ENCODE measurements around the gene TCF4.

Gene TCF4

DNA sequence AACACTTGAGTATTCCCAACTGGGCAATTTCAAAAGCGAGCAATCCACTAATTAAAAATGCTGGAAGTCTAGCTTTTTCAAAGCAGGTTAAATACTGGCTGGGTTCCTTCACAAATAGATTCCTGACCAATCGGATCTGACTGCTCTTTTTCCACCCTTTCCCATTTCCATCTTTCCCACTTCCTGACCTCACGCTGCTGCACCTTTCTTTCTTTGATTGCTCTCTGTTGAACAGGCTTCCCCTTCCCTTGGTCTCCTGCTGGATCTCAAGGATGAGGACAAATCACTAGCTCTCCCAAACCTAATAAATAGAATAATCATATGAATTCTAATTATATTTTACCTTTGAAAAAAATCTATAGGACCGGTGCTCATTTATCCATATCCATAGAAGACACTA, 121.2 kb downstream of the TCF4 start:
- no peak for DNase-seq

DNA sequence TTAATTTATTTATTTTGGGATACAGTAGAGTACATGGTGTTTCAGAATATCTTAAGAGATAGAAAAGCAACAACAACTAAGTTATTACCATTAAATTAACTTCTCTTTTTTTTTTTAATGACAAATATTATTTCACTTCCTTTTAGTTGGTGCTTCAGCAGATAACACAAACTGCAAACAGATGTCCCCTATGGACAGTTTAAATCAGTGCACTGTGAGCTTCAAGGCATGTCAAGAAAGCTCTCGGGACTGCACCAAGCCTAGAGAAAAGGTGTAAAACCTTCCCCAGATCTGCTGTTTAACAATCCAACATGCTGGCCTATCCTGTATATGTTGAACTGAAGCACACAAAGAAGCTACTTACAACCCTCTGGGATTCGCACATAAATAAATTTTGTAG, 122.7 kb downstream of the TCF4 start:
- peak in 1 of 2 donors; percentile 9 for DNase-seq

DNA sequence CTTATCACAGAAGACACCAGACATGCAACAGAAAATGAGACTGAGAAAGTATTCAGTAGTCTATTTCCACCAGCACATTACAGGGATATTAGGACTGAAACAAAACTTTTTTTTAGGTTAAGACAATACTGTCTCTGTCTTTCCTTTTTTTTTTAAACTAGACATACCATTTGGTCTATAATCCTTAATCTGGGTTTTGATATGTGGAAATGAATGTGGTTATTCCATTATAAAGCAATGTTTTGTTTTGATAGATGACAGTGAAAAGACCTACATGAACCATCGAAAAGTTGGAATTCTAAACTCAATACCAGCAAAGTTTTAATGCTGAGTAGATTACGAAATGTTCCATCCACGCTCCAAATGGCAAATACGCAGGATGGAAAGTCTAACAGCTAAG, 123.4 kb downstream of the TCF4 start:
- no peak for DNase-seq

DNA sequence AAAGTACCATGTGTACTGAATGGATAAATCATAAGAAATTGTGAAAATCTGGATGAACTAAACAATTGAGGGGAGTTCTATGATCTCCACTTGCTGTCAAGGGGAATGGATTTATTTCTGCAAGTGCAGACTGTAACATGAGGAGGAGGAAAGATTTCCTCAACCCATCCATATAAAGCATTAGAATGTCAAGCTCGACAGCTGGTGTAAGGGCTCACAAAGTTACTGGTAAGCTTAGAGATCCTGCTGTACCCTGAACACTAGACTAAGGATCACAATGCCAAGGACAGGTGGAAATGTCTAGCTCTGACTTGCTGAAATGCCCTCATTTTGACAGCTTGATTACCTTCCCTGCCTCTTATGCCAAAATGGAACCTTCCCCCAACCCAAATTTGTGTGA, 125.3 kb downstream of the TCF4 start:
- DNase-seq: no peak

DNA sequence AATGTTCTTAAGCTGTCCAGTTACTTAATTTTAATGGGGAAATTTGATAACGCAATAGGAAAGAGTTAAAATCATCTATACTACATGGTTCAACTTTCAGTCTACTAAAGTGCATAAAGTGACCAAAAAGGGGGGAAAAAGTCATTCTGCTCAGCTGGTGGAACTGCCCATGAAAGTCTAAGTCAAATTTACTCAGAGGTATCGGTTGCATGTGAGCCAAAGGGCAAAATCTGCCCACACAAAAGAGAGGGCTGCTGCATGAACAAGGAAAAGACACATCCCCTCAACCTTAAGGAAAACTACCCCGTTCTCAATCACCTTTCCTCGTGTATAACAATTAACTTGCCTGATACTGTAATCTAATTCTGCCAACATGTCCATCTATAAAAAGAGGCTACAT, 126.1 kb downstream of the TCF4 start:
- no peak for DNase-seq

DNA sequence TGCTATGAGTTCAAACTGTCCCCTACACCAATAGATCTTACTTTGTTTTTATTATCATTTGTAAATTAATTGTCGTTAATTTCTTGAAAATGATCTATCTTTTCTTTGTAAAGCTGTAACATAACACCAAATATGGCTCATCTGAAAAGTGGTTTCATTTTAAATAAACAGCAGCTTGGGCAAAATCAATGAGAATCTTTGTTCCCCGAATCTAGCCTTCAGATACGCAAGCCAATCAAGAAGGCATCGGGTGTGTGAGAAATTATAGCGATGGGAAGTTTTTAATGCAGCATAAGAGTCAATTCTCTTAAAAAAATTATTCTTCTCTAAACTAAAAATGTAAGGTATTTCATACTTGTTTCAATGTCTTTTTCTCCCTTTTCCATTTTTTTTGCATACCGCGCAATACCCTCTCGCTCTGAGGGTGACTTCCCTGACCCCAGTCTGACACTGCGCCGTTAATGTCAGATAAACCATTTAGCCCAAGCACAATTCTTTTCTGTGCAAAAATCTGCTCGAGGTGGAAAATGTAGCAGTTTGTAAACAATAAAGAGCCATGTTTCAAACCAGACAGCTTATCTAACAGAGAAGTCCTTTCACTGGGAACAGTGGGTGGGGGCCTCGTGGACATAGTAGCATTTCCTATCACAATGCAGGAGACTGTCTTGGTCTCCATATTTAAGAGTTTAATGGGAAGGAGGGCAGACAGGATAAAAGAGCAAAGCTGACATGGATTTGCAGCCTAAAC, 129.4 kb downstream of the TCF4 start:
- DNase-seq: no peak

DNA sequence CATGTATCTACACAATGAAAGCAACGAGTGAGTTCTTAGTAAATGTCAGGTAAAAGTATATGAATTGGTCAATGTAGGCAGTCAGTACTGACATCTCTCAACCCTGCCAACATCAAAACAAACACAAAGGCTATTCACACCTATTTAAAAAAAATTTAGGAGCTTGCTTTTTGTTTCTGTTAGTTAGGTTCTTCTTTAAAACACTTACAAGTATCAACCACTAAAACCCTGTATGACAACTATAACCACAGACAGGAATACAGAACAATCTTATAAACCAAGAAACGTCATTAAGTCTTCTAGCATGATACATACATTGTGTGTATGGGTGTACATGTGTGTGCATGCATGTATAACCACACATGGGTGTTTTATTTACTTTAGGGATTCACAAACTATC, 131.0 kb downstream of the TCF4 start:
- no peak for DNase-seq

DNA sequence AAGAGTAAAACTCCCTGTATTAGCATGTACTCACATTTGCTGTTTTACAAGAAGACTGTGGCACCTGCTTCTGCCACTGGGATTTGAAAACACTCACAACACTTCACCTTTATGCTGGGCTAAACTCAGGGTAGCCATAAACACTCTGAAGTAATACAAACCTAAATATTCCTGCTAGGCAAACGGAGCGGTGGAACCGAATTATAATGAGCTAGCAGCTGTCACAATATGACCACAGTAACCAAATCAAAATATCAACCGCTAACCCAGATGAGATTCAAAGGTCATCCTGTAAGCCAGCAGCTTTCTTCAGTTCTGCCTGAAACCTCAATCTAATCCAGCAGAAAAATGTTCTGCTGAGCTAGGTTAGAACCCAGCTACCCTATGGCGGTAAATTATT, 132.1 kb downstream of the TCF4 start:
- no peak for DNase-seq

DNA sequence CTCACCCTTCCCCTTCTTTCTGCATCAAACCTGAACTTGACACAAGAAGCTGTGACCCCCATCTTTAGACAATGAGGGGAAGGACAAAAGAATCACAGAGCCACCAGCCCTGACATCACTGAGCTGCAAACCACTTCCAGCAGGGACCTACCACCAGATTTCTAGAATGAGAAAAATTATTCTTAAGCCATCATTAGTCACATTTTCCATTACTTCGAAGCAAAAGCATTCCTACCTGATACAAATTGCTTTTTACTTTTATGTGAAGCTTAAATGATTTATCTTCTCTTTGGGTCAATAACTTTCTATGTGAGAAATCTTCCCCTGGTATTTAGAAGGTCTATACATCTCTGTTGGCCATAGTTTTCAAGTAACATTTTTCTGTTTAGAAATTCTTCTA, 134.8 kb downstream of the TCF4 start:
- no peak for DNase-seq

DNA sequence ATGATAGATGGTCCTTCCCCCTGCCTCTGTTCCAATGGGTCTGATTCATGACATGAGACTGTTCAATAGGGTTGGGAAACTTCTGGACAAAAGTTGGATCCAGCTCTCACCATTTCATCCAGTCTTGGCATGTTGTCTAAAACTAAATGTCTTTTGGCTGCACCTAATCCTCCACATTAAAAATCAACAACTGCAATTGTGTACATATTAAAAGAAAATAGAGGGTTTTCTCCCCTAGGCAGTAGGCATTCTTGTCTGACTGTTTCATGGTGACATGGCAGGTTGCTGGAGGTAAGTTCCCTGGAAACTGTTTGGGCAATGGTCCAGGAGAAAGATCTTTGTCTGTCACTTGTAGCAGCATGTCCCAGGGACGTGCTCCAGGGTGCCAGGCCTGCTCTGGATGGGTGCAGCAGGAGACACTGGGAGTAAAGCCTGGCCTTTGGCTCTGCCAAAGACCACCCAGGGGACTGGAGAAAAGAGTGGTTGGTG, 135.8 kb downstream of the TCF4 start:
- no peak for DNase-seq

DNA sequence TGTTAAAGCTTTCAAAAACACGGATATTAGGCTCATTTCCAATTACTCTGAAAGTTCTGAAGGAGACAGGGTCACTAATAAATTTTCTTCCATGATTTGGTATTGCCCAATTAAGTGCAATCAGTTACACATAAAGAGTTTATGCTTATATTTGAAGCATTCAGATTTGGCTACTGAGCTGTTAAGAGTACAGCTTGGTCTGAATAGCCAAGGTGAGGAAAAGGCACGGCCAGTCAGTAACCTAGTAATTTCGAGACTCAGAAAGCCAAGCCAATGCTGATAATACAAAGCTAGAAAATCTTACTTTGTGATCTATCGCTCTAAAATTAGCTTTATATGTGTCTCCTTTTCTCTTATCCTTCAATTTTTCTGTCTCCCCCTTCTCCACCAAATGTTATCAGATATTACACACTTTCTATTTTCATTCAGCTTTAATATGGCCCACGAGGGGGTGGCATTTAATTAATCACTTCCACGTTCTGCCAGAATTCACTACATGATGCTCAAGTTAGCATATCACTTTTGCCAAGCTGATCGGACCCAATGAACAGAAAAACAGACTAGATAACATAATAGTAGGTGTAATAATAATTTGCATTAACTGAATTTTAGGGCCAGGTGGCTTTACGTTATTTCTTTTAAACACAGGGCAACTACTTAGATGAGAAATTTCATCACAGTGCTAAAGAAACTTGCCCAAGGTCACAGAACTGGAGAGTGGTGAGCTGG, 138.4 kb downstream of the TCF4 start:
- DNase-seq: no peak

DNA sequence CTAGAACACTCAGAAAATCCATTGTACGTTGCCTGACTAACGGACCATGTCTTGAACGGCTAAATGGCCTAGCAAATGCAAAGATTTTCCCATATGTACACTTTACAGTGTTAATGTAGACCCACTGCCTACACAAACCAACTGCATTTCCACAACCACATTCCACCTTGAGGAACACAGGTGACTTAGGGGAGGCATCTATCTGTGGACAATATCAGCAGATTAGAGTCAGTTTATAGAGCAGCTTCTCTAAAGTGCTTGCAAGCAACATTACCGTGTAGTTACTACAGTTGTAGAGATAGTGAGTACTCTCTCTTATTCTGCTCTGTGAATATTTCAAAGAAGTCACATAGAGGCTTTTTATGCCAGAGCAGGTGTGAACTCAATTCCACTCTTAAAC, 139.6 kb downstream of the TCF4 start:
- no peak for DNase-seq

DNA sequence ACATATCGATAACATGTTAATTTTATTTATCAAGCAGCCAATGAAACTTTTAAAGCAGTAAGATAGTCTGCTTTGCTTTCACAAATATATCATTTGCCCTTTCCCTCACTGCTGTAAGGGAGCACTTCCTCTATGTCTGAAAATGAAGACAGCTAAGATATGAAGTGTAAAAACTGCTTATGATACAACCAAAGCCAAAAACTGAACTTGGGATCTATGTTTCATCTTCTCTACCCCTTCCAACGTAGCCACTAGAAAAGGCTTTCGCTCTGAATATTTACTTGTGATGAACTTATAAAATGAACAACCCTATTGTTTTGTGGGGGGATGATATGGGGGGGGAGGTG, 140.3 kb downstream of the TCF4 start:
- DNase-seq: no peak

DNA sequence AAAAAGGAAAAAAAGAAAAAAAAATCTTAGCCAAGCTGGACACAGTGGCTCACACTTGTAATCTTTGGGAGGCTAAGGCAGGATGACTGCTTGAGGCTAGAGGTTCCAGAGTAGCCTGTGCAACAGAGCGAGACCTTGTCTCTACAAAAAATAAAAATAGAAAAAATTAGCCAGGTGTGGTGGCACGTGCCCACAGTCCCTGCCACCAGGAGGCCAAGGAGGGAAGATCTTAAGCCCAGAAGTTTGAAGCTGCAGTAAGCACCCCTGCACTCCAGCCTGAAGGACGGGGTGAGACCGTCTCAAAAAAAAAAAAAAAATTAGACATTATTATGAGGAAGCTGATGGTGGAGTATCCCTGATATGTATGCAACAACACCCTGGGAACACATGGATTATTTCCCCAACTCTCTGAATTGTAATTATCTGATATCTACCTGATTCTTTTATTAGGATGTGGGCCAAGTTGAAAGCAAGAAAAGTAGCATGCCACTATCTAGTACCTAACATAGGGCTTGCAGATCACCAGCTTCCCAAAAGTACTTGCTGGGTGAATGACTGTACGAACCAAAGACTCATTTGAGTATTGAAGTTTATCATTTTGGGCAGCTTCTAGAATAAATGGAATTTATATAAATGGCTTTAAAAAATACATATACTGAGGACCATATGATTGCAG, 140.9 kb downstream of the TCF4 start:
- no peak for DNase-seq

DNA sequence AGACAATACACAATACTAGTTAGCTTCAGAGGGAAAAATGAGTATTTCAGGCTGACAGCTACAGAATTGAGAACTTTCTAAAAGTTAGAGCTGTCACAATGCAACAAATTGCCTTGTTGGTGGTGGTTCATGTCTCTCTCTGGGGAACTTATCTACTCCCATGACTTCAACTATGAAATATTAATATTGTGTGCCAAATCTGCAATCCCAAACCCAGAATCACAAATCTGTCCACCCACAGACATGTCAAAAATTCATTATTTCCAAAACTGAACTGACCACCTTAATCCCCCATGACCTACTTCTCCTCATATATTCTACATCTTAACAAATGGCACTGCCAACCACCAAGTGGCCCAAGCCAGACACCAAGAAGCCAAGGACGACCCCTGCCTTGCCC, 143.5 kb downstream of the TCF4 start:
- DNase-seq: no peak

DNA sequence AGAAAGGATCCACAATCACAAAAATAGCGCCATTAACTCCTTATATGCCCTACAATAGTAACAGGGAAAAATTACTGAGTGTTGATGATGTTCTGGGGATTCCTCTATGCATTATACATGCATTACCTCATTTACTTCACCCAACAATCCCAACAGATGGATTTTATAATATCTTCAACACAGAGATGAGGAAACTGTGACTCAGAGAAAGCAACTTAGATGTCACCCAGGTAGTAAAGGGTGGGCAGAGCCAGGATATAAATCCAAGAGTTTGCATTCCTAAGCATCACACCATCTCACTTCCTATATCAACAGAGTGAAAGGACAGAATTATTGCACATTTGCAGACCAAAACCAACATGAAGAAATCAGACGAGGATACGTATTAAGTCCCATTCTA, 144.2 kb downstream of the TCF4 start:
- DNase-seq: no peak

DNA sequence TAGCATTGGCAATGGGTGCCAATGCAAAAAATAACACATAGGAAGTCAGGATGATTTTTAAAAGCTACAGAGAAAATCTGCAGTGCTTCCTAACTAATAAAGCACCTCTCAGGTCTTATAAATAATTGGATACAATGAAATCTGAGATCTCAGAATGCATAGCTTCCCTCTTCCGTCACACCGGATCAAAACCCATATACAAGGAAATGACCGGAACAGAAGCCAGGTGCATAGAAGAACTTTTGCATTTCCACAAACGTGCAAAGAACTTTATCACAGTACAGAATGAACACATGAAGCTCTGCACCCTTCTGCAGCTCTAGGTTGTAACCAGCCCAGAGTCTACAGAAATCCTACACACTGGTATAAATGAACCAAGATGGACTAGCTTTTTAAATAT, 145.4 kb downstream of the TCF4 start:
- DNase-seq: no peak

DNA sequence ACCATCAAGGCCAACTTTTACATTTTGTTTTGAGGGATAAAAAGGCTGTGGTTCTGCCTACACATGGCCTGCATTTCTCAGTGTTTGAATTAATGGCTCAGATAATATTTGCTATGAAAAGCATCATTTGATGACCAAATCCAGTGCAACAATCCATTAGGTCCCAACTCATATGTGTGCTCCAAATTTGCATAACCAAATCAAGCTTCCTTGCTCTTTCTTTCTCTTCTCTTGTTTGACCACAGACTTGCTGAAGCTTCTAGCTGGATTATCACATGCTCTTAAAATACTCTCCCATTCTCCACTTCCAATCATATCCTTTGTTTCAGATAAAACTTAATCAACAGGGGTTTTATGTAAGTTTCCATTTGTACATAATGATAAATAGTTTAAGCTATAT, 147.0 kb downstream of the TCF4 start:
- DNase-seq: no peak

DNA sequence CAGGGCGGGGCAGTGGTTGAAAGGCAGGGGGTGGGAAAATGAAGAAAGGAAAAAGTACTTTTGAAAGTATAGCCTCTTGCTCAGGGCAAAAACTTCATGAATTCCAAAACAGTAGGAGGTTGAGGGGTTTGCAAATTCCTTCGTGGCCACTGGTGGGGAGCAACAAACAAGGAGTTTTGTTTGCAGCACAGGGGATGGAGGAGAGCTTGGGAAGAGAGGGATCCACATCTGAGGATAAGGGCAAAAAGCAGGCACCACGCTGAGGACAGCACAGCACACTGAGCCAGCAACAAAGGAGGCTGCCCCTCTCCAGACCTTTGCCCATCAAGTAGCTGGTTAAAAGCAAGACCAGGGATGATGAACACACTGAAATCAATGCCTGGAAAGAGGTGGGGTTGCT, 148.9 kb downstream of the TCF4 start:
- DNase-seq: no peak

DNA sequence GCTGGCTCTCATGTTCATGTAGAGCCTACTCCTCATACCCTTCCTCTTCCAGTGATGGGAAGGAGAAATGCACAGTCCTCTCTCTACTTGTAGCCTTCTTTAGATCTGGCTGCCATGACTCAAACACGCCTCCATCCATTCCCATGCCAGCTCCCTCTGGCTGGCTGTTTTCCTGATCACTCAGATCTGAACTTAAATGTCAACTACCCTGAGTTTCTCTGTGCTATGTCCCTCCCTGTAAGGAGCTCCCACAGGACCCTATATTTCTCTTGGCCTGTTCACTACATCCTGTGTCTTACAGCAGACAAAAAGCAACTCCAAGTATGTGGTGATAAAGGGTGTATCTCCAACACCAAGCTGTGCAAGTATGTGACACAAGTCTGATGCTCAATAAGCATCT, 152.4 kb downstream of the TCF4 start:
- no peak for DNase-seq

DNA sequence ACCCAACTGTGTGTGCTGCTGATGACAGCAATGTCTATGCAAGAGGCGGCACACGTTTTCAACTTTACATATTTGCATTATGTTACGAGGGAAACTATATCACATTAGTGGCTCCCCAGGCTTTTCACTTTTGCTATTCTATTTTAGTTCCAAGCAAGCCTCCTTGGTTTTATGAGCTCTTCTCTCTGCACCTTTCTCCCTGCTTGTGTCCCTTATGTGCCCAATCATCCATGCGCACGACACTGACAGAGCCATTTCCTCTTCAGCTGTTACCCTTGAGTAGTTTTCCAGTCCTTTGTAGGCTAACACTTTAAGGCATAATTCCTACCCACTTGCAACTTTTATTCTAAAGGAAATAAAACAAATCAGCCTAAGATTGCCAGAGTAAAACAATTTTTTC, 154.3 kb downstream of the TCF4 start:
- no peak for DNase-seq

DNA sequence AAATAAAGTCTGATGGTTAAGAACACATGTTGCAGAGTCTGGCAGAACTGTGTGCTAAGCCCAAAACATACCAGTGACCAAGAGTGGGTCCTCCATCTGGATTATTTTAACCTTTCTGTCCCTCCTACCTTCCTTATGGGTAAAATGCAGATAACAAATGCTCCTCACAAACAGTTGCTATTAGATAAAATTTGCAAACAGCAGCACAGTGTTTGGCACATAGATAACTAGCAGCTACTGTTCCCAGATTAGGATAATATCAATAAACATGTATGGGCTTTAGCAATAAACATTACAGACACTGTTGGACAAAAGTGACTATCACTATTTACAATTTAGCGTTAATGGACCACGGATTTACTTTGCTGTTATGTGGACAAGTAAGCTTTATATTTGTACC, 154.9 kb downstream of the TCF4 start:
- no peak for DNase-seq

DNA sequence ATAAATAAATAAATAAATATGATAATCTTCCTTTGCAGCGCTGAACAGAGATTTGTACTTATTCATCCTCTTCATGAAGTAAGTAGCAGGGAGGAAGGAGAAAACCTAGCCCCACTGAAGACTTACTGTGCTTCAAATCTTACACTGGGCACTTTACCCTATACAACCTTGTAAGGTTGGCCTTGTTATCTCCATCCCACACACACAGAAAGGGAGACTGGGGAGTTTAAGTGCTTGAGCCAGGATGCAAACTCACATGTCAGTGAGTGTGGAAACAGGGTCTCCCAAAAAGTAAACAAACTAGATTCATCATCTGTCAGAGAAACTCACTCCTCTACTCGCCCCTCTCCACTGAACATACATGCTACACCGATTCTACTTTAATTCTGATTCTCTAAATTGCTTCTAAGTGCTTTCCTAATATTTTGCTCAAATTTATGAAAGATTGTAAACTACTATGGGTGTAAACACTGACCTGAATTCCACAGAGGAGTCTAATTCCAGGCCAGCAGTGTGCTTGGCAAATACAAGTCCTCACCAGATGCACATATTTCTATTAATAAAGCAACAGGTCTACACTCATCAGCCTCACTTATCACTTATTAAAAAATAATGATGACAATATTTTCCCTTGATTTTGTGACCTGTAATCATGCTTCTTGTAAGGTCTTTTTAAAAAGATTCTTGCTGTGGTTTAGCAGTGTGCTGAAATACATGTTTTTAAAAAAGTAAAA, 155.5 kb downstream of the TCF4 start:
- no peak for DNase-seq

DNA sequence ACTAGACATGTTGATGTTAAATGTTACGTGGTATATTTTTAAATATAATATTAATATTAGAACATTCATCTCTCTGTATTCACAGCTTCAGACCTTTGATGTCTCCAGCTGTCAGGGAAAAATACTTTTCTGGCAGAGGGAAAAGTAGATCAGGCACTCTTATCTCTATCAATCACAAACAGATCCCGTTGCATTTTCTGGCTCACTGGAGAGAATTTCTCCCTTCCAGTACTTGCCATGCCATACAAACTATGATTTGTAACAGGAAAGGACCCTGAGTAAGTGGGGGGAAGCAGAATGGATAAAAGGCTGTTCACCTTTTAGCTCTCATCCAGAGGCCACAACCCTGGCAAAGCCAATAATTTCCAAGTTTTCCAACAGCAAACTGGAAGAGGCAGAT, 158.0 kb downstream of the TCF4 start:
- DNase-seq: no peak

Measured in inflammatory macrophage treated with lipopolysaccharide for 1 hour (primary cell).